Fibroblast of villous mesenchyme (primary cell): ENCODE data around the gene CCDC112. TPM values are rescaled to one million over a fixed set of nuclear protein-coding genes. Genes with fewer than 3 reads are reported as not detected.
"Not testable (repeated sequence)": the region's sequence is repeated elsewhere in the genome, so short reads cannot be mapped to it uniquely, and the experiment has no call there.

Experiments used
- DNase-seq: peaks from one replicate; pipeline ENCODE4 v3.0.0-alpha.2; 2010; ENCODE audit warnings: low read depth
- H3K4me3 ChIP-seq: 2 replicates; pipeline ENCODE4 v1.5.1; 2011; ENCODE audit warnings: low read depth, mild to moderate bottlenecking, low read length
- total RNA-seq: library from RNA; depleted of rRNA; stranded (reverse); fragments of >200 nt; gene quantifications from 2 replicates; pipeline ENCODE4 v1.2.3, GENCODE V29; 2012
- TF ChIP-seq, protein P1 (sequence below): IDR thresholded peaks from 2 replicates; pipeline ENCODE4 v1.5.1; 2012; ENCODE audit warnings: low read depth, mild to moderate bottlenecking, low read length; ENCODE audit not compliant: insufficient read depth

CCDC112 gene
- total RNA-seq, 1 donor, result 5.2 TPM

DNA sequence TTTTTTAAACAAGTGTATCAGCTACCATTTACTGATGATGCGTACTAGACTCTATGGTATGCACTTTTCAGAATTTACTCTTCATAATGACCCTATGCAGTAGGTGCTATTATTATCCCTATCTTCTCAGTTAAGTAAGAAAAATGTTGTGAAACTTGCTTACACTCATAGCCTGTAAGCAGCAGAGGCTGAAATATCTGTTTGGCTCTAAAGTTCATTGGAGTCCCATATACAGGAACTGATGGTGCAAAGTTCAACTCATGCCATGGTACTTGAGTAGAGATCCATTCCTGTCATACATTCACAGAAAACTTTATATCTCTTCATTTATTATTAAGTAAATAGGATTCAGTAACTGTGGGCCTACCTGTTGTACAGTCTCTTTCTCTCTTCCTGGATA is 41.4 kb upstream of the CCDC112 start:
- no peak for DNase-seq
- TF ChIP-seq, protein P1, sequence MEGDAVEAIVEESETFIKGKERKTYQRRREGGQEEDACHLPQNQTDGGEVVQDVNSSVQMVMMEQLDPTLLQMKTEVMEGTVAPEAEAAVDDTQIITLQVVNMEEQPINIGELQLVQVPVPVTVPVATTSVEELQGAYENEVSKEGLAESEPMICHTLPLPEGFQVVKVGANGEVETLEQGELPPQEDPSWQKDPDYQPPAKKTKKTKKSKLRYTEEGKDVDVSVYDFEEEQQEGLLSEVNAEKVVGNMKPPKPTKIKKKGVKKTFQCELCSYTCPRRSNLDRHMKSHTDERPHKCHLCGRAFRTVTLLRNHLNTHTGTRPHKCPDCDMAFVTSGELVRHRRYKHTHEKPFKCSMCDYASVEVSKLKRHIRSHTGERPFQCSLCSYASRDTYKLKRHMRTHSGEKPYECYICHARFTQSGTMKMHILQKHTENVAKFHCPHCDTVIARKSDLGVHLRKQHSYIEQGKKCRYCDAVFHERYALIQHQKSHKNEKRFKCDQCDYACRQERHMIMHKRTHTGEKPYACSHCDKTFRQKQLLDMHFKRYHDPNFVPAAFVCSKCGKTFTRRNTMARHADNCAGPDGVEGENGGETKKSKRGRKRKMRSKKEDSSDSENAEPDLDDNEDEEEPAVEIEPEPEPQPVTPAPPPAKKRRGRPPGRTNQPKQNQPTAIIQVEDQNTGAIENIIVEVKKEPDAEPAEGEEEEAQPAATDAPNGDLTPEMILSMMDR, result no peak
- H3K4me3 ChIP-seq, result no peak overlapping the region

DNA sequence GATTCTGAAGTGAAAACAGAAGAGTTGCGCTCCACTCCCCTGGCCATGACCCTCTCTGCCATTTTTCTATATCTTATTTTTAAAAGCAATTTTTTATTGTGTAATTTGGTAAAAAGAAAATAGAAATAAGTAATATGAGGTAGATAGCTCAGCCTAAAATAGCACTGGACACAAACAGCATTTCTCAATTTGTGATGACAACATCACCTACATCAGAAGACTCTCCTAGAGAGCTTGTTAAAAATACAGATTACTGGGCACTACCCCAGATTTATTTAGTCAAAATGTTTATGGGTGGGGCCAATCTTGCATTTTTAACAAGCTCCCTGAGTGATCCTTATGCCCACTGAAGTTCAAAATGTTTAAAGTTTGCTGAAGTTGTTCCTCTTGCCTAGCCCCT is 40.5 kb upstream of the CCDC112 start:
- TF ChIP-seq, protein P1, result no peak
- H3K4me3 ChIP-seq, result no peak overlapping the region
- no peak for DNase-seq

DNA sequence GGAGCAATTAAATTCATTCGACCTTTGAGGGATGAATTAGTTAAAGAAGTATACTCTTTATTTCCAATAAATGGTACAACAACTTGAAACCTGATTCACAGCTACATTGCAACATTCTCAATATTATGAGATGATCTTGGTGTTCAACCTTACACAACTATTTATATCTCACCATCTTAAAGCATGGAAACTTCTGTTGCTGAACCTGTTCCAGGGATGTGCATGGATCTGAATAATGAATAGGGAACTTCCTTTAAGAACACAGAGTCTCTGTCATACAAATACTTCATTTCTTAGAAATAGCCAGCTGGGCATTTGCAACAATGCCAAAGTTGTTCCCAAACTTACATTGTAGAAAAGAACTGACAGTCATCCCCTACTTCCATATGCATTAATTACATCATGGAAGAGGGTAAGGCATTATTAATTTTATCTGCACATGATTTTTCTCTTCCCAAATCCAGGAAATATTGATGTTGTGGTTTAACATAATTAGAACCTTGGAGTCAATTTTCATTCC is 39.8 kb upstream of the CCDC112 start:
- no peak overlapping the region for H3K4me3 ChIP-seq
- no peak for DNase-seq
- TF ChIP-seq, protein P1, result no peak

DNA sequence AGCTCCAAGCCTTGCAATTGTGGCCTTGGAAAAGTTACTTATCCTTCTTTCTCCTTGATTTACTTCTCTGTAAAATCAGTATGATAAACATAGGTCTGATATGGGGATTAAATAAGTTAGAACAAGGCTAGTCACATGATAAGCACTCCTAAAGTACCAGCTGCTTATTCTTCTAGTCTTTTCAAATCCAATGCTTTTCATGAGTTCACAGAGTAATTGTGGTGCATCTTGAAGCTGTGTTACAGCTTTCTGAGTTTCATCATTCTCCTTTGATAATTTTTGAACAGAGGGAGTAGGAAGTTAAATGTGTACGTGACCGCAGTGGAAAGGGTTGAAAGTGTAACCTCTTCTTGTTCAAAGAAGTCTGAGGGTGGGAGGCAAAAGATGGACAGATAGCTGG is 38.8 kb upstream of the CCDC112 start:
- DNase-seq, result peak; percentile 63
- no peak overlapping the region for H3K4me3 ChIP-seq
- TF ChIP-seq, protein P1, result no peak

DNA sequence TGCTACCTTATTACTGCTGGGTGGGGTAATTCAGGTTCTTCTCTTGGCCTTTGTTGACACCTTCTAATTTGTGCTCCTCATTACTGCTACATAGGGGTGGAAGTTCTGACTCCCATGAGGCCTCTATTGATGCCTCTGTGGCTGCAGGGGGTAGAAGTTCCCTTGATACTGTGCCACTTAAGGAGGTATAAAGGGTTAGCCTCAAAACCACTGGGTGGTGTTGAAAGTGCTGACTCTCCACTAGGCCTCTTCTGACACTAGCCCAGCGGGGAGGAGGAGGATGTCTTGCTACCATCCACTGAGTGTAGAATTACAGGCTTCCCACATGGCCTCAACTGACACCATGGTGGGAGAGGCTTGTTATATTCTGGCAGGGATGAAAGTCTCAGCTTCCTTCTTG is 36.7 kb upstream of the CCDC112 start:
- TF ChIP-seq, protein P1, result no peak
- no peak overlapping the region for H3K4me3 ChIP-seq
- DNase-seq, result no peak

DNA sequence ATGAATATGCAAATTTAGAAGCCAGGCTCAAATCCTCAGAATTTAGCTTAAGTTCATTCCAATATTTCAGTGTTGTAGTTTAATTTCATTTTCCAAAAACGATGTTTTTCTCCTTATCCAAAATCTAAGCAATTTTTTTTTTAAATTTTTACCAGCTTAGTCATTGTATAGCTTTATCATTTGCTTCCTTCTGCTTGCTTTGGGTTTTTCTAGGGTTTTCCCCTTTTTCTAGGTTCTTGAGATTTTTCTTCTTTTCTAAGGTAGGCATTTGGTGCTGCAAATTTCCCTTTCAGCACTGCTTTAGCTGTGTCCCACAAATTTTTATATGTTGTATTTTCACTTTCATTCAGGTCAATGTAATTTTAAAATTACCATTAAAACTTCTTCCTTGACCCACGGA is 34.4 kb upstream of the CCDC112 start:
- no peak overlapping the region for H3K4me3 ChIP-seq
- TF ChIP-seq, protein P1, result no peak
- no peak for DNase-seq

DNA sequence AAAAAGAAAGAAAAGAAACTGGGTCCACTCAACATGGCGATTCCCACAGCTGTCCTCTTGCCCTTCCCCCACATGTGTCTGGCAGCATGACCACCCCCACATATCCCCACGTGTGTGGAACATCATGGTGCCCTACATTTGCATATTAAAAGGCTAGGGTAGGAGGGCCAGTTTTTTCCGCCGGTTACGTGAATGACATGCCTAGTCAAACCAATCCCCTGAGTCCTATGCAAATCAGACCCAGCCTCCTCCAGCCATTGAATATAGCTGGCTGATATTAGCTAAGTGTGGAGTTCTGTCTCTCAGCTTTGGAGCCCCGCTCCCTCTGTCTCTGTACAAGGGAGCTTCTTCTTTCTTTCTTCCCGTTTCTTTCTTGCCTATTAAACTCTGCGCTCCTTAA is 33.0 kb upstream of the CCDC112 start:
- DNase-seq, result no peak
- no peak overlapping the region for H3K4me3 ChIP-seq
- TF ChIP-seq, protein P1, result no peak

DNA sequence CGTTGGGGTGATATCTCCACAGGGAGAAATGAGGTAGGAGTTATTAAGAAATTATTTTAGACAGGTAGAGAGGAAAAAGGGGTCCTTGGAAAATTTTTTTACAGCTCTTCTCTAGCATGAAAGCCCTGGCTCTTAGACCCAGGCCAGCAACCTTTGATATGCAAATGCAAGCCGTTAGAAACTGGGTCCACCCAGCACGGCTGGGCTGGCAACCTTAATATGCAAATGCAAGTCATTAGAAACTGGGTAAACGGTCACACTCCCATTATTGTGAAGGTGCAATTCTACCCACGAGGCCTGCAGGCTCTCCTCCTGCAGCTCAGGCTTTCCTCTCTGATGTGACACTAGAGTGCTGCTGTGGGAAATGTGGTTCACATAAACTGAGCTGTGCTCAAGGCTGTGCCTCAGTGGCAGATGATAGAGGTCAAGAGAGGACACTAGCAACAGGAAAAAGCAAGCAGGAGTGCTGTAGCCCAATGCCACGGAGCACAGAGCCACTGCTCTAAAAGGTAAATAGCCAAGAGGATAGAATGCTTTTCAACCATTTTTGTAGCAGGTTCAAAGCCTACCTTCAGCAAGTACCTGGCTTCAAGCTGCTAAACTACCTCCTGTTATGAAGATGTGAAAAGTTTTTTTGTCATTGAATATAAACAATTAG is 32.3 kb upstream of the CCDC112 start:
- not testable (repeated sequence) for DNase-seq, H3K4me3 ChIP-seq
